HCT116 (cell line): Measurements from ENCODE around the gene RAVER2. TPM values are rescaled to one million over a fixed set of nuclear protein-coding genes. Genes with fewer than 3 reads are reported as not detected.

Experiments
- ATAC-seq: fragments of 200-7000 bp; cut with Tn5 transposase; 2 replicates; pipeline ENCODE4 v1.9.1; 2020; ENCODE audit warnings: mild to moderate bottlenecking, moderate library complexity
- BruUV-seq: library from RNA; stranded (reverse); fragments of 400-500 nt; replicated peaks from 2 replicates; lab custom pipeline; 2021; lab: Mats Ljungman, UMichigan
- CTCF ChIA-PET: fragments of 300-600 bp; sonication (Branson Sonifier 250); formaldehyde crosslinking; loops from one replicate; lab custom pipeline; 2021; ENCODE audit warnings: antibody characterized with exemption; lab: Charles Lee
- POLR2A ChIA-PET: fragments of 300-600, 350-600 bp; sonication (Branson Sonifier 250); formaldehyde crosslinking; loops from one replicate; lab custom pipeline; 2021; ENCODE audit warnings: antibody characterized with exemption; lab: Charles Lee
- RAD21 ChIA-PET, 2 experiments: fragments of 300-600 bp; sonication (Branson Sonifier 250); formaldehyde crosslinking; loops; one replicate each; lab custom pipeline; 2023; ENCODE audit warnings: low total read pairs in 2 of 2; ENCODE audit not compliant: uncharacterized antibody in 2 of 2, unreplicated experiment in 2 of 2, low non-redundant PET in 1 of 2; lab: Charles Lee
- DNase-seq: peaks from one replicate; pipeline ENCODE4 v3.0.0-alpha.2; 2010; ENCODE audit warnings: low read depth, low spot score
- H2AFZ ChIP-seq: fragments of 200-600 bp; shearing (Covaris generic), sonication (generic); 2 replicates; pipeline ENCODE4 v1.6.1; 2017; ENCODE audit warnings: low read depth, mixed run types, mixed read lengths, antibody characterized with exemption, low read length; ENCODE audit not compliant: poor library complexity, severe bottlenecking
- H3K27ac ChIP-seq: 2 replicates; pipeline ENCODE4 v1.5.1; 2012; ENCODE audit warnings: low read depth, low read length
- H3K27me3 ChIP-seq: fragments of 200-600 bp; sonication (generic); 2 replicates; pipeline ENCODE4 v1.6.1; 2016; ENCODE audit warnings: mixed run types, low read length, mixed read lengths; ENCODE audit not compliant: insufficient read depth
- H3K36me3 ChIP-seq, 2 experiments: fragments of 200-500 bp in 1 of 2; fragments of 200-600 bp in 1 of 2; sonication (Bioruptor generic) in 1 of 2; sonication (generic) in 1 of 2; 2 replicates each; pipeline versions ENCODE4 v1.5.1 to v1.6.1; 2014 to 2016; ENCODE audit warnings: low read length in 2 of 2, inconsistent platforms in 1 of 2, mixed read lengths in 1 of 2, mixed run types in 1 of 2; ENCODE audit not compliant: insufficient read depth in 2 of 2, control insufficient read depth in 1 of 2
- H3K4me1 ChIP-seq, 2 experiments: fragments of 200-600 bp in 1 of 2; sonication (generic) in 1 of 2; 2 replicates each; pipeline versions ENCODE4 v1.5.1 to v1.6.1; 2012 to 2017; ENCODE audit warnings: low read length in 2 of 2, inconsistent platforms in 1 of 2, mild to moderate bottlenecking in 1 of 2, mixed read lengths in 1 of 2, mixed run types in 1 of 2, moderate library complexity in 1 of 2; ENCODE audit not compliant: insufficient read depth in 2 of 2, control insufficient read depth in 1 of 2
- H3K4me2 ChIP-seq: fragments of 200-600 bp; sonication (generic); 2 replicates; pipeline ENCODE4 v1.6.1; 2017; ENCODE audit warnings: mixed run types, low read length, mixed read lengths
- H3K4me3 ChIP-seq, 2 experiments: fragments of 200-600 bp in 1 of 2; sonication (generic) in 1 of 2; replicated peaks in 1 of 2; 2 replicates each; pipeline ENCODE4 v1.5.1; 2011 to 2016; ENCODE audit warnings: low read length in 2 of 2, control low read depth in 1 of 2, low read depth in 1 of 2, mild to moderate bottlenecking in 1 of 2, mixed read lengths in 1 of 2, mixed run types in 1 of 2
- H3K79me2 ChIP-seq: fragments of 200-600 bp; sonication (generic); 2 replicates; pipeline ENCODE4 v1.6.1; 2017; ENCODE audit warnings: mild to moderate bottlenecking, mixed run types, low read length, moderate library complexity, mixed read lengths; ENCODE audit not compliant: insufficient read depth
- H3K9ac ChIP-seq: fragments of 200-600 bp; sonication (generic); 2 replicates; pipeline ENCODE4 v1.6.1; 2016; ENCODE audit warnings: low read length, mixed read lengths
- H3K9me2 ChIP-seq: fragments of 200-600 bp; sonication (generic), shearing (Covaris generic); 2 replicates; pipeline ENCODE4 v1.6.1; 2017; ENCODE audit warnings: mixed run types, mild to moderate bottlenecking, moderate library complexity; ENCODE audit not compliant: insufficient read depth
- H3K9me3 ChIP-seq, 2 experiments: fragments of 200-500 bp in 1 of 2; fragments of 200-600 bp in 1 of 2; sonication (Bioruptor generic) in 1 of 2; sonication (generic) in 1 of 2; 2 replicates each; pipeline ENCODE4 v1.6.1; 2014 to 2017; ENCODE audit warnings: low read length in 2 of 2, mixed read lengths in 2 of 2, inconsistent platforms in 1 of 2, low read depth in 1 of 2, mild to moderate bottlenecking in 1 of 2, mixed run types in 1 of 2, moderate library complexity in 1 of 2; ENCODE audit not compliant: control insufficient read depth in 1 of 2, insufficient read depth in 1 of 2
- H4K20me1 ChIP-seq: fragments of 200-600 bp; sonication (generic), shearing (Covaris generic); 2 replicates; pipeline ENCODE4 v1.6.1; 2017; ENCODE audit warnings: mixed run types, mild to moderate bottlenecking, moderate library complexity; ENCODE audit not compliant: insufficient read depth
- CEBPB ChIP-seq: IDR thresholded peaks from 2 replicates; pipeline ENCODE4 v1.6.1; 2012; ENCODE audit warnings: low read depth
- EZH2 ChIP-seq: fragments of 200-600 bp; sonication (generic); IDR thresholded peaks from 2 replicates; pipeline ENCODE4 v1.6.1; 2017; ENCODE audit warnings: antibody characterized with exemption, mixed run types
- POLR2A ChIP-seq: IDR thresholded peaks from 2 replicates; pipeline ENCODE4 v1.7.0; 2011; ENCODE audit warnings: borderline replicate concordance; ENCODE audit not compliant: insufficient read depth, insufficient read length; ENCODE audit errors: extremely low read depth
- POLR2AphosphoS5 ChIP-seq: IDR thresholded peaks from 2 replicates; pipeline ENCODE4 v1.6.1; 2011; ENCODE audit warnings: mild to moderate bottlenecking, low read depth, low read length, moderate library complexity
- RAD21 ChIP-seq: IDR thresholded peaks from 2 replicates; pipeline ENCODE4 v1.6.1; 2012; ENCODE audit warnings: low read depth, mild to moderate bottlenecking
- SP1 ChIP-seq: IDR thresholded peaks from 2 replicates; pipeline ENCODE4 v1.6.1; 2012; ENCODE audit warnings: low read depth
- SRF ChIP-seq: IDR thresholded peaks from 2 replicates; pipeline ENCODE4 v1.6.1; 2012; ENCODE audit warnings: low read depth
- TCF7L2 ChIP-seq: IDR thresholded peaks from 2 replicates; pipeline ENCODE4 v1.7.0; 2011; ENCODE audit warnings: borderline replicate concordance, inconsistent platforms; ENCODE audit not compliant: insufficient read depth, insufficient read length; ENCODE audit errors: extremely low read depth
- YY1 ChIP-seq: IDR thresholded peaks from 2 replicates; pipeline ENCODE4 v1.6.1; 2011; ENCODE audit warnings: low read length, low read depth, moderate library complexity, mild to moderate bottlenecking; ENCODE audit not compliant: insufficient replicate concordance; ENCODE audit errors: extremely low read depth
- ZFX ChIP-seq: fragments of 450-650 bp; IDR thresholded peaks from 2 replicates; pipeline ENCODE4 v1.6.1; 2017
- intact Hi-C: fragments of 100-400 bp; cut with micrococcal nuclease; formaldehyde crosslinking; loops from 2 replicates; pipeline ENCODE4 v1.10.0; 2022
- total RNA-seq: library from RNA; stranded (reverse); gene quantifications from one replicate; pipeline ENCODE4 v1.2.1, GENCODE V29; 2021; ENCODE audit not compliant: unreplicated experiment
- TF ChIP-seq, protein P1 (sequence below): IDR thresholded peaks from 2 replicates; pipeline ENCODE4 v1.6.1; 2012
- TF ChIP-seq, protein P2 (sequence below), 3 experiments: fragments of 200-600 bp in 1 of 3; sonication (generic) in 1 of 3; IDR thresholded peaks in 2 of 3; conservative IDR thresholded peaks in 1 of 3; 2 replicates each; pipeline ENCODE4 v1.5.1; 2012 to 2017; ENCODE audit warnings: low read depth in 2 of 3, low read length in 2 of 3, antibody characterized with exemption in 1 of 3, borderline replicate concordance in 1 of 3, control low read depth in 1 of 3, mild to moderate bottlenecking in 1 of 3, mixed read lengths in 1 of 3, mixed run types in 1 of 3, moderate library complexity in 1 of 3; ENCODE audit not compliant: insufficient read depth in 1 of 3
- TF ChIP-seq, protein P3 (sequence below): IDR thresholded peaks from 2 replicates; pipeline ENCODE4 v1.6.1; 2012
- TF ChIP-seq, protein P4 (sequence below): IDR thresholded peaks from 2 replicates; pipeline ENCODE4 v1.6.1; 2012; ENCODE audit warnings: low read depth

RAVER2 gene
- total RNA-seq, 1 experiment from 2014 or later: 23.2 TPM

DNA sequence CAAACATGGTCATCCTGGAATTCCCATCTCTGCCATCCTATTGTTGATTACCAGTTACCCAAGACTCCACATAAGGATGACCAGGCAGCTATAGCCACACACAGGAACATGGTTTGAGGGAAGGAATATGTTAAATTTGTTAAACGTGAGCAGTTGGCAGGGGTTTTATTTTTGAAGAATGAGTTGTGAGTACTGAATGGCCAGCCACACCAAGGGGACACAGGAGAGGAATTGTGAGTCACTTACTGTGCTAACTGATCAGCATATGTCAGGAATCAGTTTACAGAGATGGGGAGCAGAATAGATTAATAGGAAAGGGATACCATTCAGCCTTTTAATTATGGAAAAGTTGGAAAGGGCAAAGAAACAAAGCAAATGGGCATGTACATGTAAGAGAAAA lies 39.3 kb upstream of the RAVER2 start:
- BruUV-seq: no TSS peak
- H3K4me1 ChIP-seq: no peaks in the 10 kb centered on the region
- DNase-seq (no peak), ATAC-seq (no peak)
- no peak overlapping the region for H3K4me3 ChIP-seq
- H3K9me3 ChIP-seq: no peaks in the 10 kb centered on the region
- ChIA-PET POLR2A (no interaction called here), RAD21 (no interaction called here), CTCF (no interaction called here)
- H2AFZ ChIP-seq: no peak overlapping the region
- H3K4me2 ChIP-seq: no peak overlapping the region
- H3K27me3 ChIP-seq: no peaks in the 10 kb centered on the region
- H3K9me2 ChIP-seq: no peaks in the 10 kb centered on the region
- no peak overlapping the region for H3K9ac ChIP-seq
- H3K36me3 ChIP-seq: no peaks in the 10 kb centered on the region
- intact Hi-C loops: no loop called here
- H3K79me2 ChIP-seq: no peaks in the 10 kb centered on the region
- TF ChIP-seq POLR2A (no peak), EZH2 (no peak), SP1 (no peak), CEBPB (no peak)
- TF ChIP-seq, protein P1, sequence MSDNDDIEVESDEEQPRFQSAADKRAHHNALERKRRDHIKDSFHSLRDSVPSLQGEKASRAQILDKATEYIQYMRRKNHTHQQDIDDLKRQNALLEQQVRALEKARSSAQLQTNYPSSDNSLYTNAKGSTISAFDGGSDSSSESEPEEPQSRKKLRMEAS: no peak
- TF ChIP-seq, protein P2, sequence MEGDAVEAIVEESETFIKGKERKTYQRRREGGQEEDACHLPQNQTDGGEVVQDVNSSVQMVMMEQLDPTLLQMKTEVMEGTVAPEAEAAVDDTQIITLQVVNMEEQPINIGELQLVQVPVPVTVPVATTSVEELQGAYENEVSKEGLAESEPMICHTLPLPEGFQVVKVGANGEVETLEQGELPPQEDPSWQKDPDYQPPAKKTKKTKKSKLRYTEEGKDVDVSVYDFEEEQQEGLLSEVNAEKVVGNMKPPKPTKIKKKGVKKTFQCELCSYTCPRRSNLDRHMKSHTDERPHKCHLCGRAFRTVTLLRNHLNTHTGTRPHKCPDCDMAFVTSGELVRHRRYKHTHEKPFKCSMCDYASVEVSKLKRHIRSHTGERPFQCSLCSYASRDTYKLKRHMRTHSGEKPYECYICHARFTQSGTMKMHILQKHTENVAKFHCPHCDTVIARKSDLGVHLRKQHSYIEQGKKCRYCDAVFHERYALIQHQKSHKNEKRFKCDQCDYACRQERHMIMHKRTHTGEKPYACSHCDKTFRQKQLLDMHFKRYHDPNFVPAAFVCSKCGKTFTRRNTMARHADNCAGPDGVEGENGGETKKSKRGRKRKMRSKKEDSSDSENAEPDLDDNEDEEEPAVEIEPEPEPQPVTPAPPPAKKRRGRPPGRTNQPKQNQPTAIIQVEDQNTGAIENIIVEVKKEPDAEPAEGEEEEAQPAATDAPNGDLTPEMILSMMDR (IDR thresholded peaks at IDR 0.05 in 2 of 3, conservative IDR thresholded peaks at IDR 0.05 in 1 of 3; ENCODE audit: borderline replicate concordance in 1 of 3, insufficient read depth in 1 of 3, low read depth in 2 of 3, low read length in 2 of 3): no peak
- TF ChIP-seq, all 23 proteins: peak for 0
- Histone ChIP-seq H4K20me1 (no peaks in the 10 kb centered on the region), H3K27ac (no peak overlapping the region)

DNA sequence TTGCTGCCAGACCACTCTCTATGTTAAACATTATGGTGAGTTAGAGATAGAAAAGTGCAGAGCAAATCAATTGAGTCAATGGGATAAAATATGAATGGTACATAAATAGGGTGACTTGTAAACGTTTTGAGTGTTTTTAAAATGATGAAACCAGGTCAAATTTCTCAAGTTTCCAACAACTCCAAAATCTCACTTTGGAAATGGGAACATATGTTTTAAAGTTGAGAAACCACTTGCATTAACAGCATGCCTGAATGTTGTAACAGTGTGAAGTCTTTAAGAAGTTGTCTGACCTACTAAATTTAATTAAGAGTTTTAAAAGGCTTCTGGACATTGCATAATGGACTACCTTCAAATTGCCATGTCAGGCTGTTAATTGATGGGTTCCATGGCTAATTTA lies 33.6 kb upstream of the RAVER2 start:
- no peak overlapping the region for H2AFZ ChIP-seq
- H3K79me2 ChIP-seq: no peaks in the 10 kb centered on the region
- no peak overlapping the region for H3K27ac ChIP-seq
- intact Hi-C loops: no loop called here
- ChIA-PET RAD21 (interaction anchor here in 1 of 2 experiments (0.7 kb wide), 1 partner anchor 113 kb away, joined by 3 read pairs; no protein-coding TSS in a partner anchor), POLR2A (no interaction called here), CTCF (no interaction called here)
- H3K36me3 ChIP-seq: no peaks in the 10 kb centered on the region
- no peaks in the 10 kb centered on the region for H3K9me3 ChIP-seq
- H3K9ac ChIP-seq: no peak overlapping the region
- H3K4me2 ChIP-seq: no peak overlapping the region
- no TSS peak for BruUV-seq
- no peaks in the 10 kb centered on the region for H3K4me1 ChIP-seq
- no peaks in the 10 kb centered on the region for H4K20me1 ChIP-seq
- DNase-seq: no peak
- ATAC-seq: no peak
- no peak for TF ChIP-seq TCF7L2
- TF ChIP-seq, protein P3, sequence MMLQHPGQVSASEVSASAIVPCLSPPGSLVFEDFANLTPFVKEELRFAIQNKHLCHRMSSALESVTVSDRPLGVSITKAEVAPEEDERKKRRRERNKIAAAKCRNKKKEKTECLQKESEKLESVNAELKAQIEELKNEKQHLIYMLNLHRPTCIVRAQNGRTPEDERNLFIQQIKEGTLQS: no peak
- no peak for TF ChIP-seq POLR2A
- TF ChIP-seq, protein P4, sequence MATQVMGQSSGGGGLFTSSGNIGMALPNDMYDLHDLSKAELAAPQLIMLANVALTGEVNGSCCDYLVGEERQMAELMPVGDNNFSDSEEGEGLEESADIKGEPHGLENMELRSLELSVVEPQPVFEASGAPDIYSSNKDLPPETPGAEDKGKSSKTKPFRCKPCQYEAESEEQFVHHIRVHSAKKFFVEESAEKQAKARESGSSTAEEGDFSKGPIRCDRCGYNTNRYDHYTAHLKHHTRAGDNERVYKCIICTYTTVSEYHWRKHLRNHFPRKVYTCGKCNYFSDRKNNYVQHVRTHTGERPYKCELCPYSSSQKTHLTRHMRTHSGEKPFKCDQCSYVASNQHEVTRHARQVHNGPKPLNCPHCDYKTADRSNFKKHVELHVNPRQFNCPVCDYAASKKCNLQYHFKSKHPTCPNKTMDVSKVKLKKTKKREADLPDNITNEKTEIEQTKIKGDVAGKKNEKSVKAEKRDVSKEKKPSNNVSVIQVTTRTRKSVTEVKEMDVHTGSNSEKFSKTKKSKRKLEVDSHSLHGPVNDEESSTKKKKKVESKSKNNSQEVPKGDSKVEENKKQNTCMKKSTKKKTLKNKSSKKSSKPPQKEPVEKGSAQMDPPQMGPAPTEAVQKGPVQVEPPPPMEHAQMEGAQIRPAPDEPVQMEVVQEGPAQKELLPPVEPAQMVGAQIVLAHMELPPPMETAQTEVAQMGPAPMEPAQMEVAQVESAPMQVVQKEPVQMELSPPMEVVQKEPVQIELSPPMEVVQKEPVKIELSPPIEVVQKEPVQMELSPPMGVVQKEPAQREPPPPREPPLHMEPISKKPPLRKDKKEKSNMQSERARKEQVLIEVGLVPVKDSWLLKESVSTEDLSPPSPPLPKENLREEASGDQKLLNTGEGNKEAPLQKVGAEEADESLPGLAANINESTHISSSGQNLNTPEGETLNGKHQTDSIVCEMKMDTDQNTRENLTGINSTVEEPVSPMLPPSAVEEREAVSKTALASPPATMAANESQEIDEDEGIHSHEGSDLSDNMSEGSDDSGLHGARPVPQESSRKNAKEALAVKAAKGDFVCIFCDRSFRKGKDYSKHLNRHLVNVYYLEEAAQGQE: no peak
- no peak for TF ChIP-seq EZH2
- TF ChIP-seq SP1: no peak
- TF ChIP-seq YY1: no peak
- no peak for TF ChIP-seq SRF
- no peak for TF ChIP-seq ZFX
- no peak for TF ChIP-seq RAD21
- TF ChIP-seq, protein P1: no peak
- TF ChIP-seq POLR2AphosphoS5: no peak
- H3K9me2 ChIP-seq: no peaks in the 10 kb centered on the region
- H3K4me3 ChIP-seq: no peak overlapping the region
- H3K27me3 ChIP-seq: no peaks in the 10 kb centered on the region
